HK-2 (cell line): Measurements from ENCODE around the gene SERGEF.

ENCODE experiments used
- DNase-seq: peaks from one replicate; pipeline ENCODE4 v3.0.0-alpha.2; 2018; ENCODE audit not compliant: unreplicated experiment

The SERGEF gene

GRCh38 chr11:17771841-17772401, 240.9 kb downstream of the SERGEF start:
- no peak for DNase-seq

- DNase-seq: no peak
Observed at GRCh38 chr11:17771415-17771814, 241.4 kb downstream of the SERGEF start.

- DNase-seq: no peak
Observed at GRCh38 chr11:17770917-17771316, 241.9 kb downstream of the SERGEF start.

- no peak for DNase-seq
Observed at GRCh38 chr11:17770048-17770652, 242.7 kb downstream of the SERGEF start.

GRCh38 chr11:17769218-17769617, 243.6 kb downstream of the SERGEF start:
- DNase-seq: no peak

- no peak for DNase-seq
Observed at GRCh38 chr11:17768547-17768946, 244.3 kb downstream of the SERGEF start.

- no peak for DNase-seq
Observed at GRCh38 chr11:17767914-17768313, 244.9 kb downstream of the SERGEF start.

- DNase-seq: no peak
Observed at GRCh38 chr11:17767301-17767885, 245.5 kb downstream of the SERGEF start.

GRCh38 chr11:17766590-17766989, 246.3 kb downstream of the SERGEF start:
- no peak for DNase-seq

GRCh38 chr11:17766073-17766359, 246.8 kb downstream of the SERGEF start:
- DNase-seq: no peak

GRCh38 chr11:17765356-17766072, 247.3 kb downstream of the SERGEF start:
- DNase-seq: no peak

GRCh38 chr11:17764446-17765218, 248.2 kb downstream of the SERGEF start:
- no peak for DNase-seq

- no peak for DNase-seq
Observed at GRCh38 chr11:17763703-17764102, 249.1 kb downstream of the SERGEF start.

GRCh38 chr11:17763244-17763643, 249.6 kb downstream of the SERGEF start:
- no peak for DNase-seq

GRCh38 chr11:17762309-17762974, 250.4 kb downstream of the SERGEF start:
- DNase-seq: no peak

- peak; percentile 21 for DNase-seq
Observed at GRCh38 chr11:17760102-17761029, 252.5 kb downstream of the SERGEF start.

- no peak for DNase-seq
Observed at GRCh38 chr11:17755891-17756290, 257.0 kb downstream of the SERGEF start.

- no peak for DNase-seq
Observed at GRCh38 chr11:17753641-17754040, 259.2 kb downstream of the SERGEF start.

- DNase-seq: no peak
Observed at GRCh38 chr11:17753153-17753552, 259.7 kb downstream of the SERGEF start.

GRCh38 chr11:17752144-17752543, 260.7 kb downstream of the SERGEF start:
- no peak for DNase-seq

GRCh38 chr11:17751558-17751957, 261.3 kb downstream of the SERGEF start:
- no peak for DNase-seq
